Testis (tissue), 2 donors: ENCODE data around the gene TAF11.

ENCODE experiments used
- POLR2A ChIP-seq: fragments of 450-650 bp; IDR thresholded peaks from one replicate; pipeline ENCODE4 v1.6.1; 2017; ENCODE audit warnings: antibody characterized with exemption, mild to moderate bottlenecking, moderate library complexity
- TF ChIP-seq, protein P1 (sequence below), 3 experiments: fragments of 450-650 bp in 2 of 3; fragments of 200-600 bp in 1 of 3; sonication (generic) in 1 of 3; IDR thresholded peaks; one replicate each; pipeline ENCODE4 v1.5.1; 2016 to 2019; ENCODE audit warnings: antibody characterized with exemption in 3 of 3, mild to moderate bottlenecking in 2 of 3, moderate library complexity in 1 of 3

DNA sequence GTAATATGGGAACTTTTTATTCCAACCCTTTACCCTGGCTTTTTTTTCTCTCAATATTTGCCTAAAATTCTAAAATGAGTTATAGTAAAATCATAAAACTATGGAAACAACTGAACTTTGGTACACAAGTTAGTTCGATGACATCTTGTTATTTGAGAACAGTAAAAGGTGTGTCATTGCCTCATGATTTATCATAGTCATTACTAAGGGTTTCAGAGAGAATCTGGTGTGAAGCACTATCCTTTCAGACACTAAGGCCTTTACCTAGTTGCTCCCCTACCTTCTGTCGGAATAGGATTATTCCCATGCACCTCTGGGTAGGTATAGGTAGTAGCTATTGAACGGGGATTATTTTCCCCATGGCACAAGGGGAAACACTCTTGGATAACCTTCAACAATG, 11.4 kb downstream of the TAF11 start:
- TF ChIP-seq, protein P1, sequence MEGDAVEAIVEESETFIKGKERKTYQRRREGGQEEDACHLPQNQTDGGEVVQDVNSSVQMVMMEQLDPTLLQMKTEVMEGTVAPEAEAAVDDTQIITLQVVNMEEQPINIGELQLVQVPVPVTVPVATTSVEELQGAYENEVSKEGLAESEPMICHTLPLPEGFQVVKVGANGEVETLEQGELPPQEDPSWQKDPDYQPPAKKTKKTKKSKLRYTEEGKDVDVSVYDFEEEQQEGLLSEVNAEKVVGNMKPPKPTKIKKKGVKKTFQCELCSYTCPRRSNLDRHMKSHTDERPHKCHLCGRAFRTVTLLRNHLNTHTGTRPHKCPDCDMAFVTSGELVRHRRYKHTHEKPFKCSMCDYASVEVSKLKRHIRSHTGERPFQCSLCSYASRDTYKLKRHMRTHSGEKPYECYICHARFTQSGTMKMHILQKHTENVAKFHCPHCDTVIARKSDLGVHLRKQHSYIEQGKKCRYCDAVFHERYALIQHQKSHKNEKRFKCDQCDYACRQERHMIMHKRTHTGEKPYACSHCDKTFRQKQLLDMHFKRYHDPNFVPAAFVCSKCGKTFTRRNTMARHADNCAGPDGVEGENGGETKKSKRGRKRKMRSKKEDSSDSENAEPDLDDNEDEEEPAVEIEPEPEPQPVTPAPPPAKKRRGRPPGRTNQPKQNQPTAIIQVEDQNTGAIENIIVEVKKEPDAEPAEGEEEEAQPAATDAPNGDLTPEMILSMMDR (IDR thresholded peaks at IDR 0.05) = no peak
- TF ChIP-seq POLR2A = no peak
